Hematopoietic multipotent progenitor cell treated with erythropoietin and hydrocortisone succinate and interleukin-3 and kit ligand, for 8 days (in vitro differentiated cells): ENCODE measurements around the gene PRAMEF6.
"Not testable (repeated sequence)": the region's sequence is repeated elsewhere in the genome, so short reads cannot be mapped to it uniquely, and the experiment has no call there.

Experiments
- DNase-seq: peaks from one replicate; pipeline ENCODE4 v3.0.0-alpha.2; 2015

PRAMEF6 gene

GRCh38 chr1:12947480-12947879 lies at the start of gene PRAMEF6:
PRAMEF6 (minus strand) TSS chr1:12947580; CDS start chr1:12942518, 5,062 bp downstream.
- DNase-seq: not testable (repeated sequence)

DNA sequence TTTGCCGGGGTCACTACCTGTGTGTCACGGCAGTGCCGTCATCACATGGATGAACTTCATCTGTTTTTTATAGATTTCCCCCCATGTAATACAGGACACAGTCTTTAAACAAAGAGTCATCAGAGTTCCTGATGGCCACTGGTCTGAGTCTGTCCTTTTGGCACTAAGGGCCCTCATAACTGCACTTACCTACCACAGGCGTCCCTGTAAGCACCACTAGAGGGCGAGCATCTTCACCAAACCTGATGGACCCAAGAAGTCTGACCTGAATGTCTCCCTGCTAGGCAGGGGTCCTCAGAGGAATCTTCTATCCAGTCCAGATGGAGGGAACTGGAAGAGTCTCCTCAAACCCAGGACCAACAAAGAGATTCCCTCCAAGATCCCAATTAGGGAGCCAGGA lies 23.0 kb downstream of the PRAMEF6 start:
- DNase-seq: not testable (repeated sequence)

- DNase-seq: peak; percentile 0
Measured at GRCh38 chr1:12921749-12922148, 25.6 kb downstream of the PRAMEF6 start.

- not testable (repeated sequence) for DNase-seq
Measured at GRCh38 chr1:12916310-12916709, 31.1 kb downstream of the PRAMEF6 start, which contains the start of gene PRAMEF7. PRAMEF7 (plus strand) TSS chr1:12916610; CDS start chr1:12917693, 1,083 bp downstream.

DNA sequence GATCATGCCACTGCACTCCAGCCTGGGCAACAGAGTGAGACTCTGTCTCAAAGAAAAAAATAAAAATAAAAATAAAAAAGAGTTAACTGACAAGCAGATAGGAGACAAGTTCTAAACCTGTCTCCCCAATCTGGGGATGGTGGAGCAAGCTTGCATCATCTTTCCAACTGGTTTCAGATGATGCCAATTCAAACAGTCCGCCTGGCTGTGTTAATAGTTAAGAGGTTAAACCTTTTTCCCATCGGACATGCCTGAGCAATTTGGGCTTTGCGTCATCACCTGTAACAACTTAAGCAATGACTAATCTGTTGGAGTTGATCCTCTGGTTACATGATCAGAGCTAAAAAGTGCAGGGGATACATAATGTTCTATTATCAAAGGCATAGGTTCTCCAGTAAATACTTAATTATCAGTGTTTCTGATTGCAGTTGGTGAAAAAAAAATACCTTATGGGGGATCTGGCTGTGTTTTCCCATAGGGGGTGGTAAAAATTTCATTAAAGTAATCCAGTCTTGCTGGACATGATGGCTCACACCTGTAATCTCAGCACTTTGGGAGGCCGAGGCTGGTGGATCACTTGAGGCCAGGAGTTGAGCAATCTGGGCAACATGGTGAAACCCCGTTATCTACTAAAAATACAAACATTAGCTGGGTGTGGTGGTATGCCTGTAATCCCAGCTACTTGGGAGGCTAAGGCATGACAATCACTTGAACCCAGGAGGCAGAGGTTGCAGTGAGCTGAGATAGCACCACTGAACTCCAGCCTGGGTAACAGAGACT lies 43.4 kb downstream of the PRAMEF6 start:
- DNase-seq: not testable (repeated sequence)

DNA sequence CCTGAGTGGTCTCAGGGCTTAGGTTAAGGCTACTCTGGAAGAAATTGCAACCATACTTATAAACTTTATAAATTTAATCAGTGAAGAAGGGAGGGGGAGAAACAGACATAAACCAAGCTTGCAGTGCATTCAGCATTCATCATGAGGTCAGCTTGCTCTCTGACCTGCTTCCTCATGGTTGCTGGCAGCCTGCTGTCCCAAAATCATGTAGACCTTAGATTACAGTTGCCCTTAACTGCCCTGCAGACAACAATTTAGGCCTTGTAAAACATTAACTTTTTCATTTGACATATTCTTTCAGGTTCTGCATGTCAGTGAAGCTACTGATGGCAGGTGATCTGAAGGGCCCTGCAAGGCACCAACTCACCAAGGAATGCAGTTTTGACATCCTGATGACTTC lies 48.2 kb downstream of the PRAMEF6 start:
- not testable (repeated sequence) for DNase-seq

DNA sequence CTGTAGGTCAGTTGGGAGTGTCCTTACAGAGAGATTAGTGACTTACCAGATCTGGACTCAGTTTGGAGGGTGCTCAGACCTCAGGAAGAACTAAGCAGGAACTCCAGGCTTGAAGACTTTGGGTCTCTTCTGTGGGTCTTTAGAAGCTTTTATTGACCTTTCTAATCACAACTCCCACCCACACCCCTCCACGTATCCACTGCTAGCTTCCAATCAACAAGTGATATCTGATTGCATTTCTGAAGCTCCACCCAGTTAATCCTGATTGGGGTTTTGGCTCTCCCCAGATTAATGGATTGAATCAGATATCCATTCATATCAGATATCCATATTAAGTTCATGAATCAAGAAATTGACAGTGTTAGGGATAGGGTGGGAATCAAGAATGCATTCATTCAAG lies 49.2 kb downstream of the PRAMEF6 start, which contains the start of gene PRAMEF10:
TSS of gene PRAMEF10 (minus strand) at position 101 of the 400 bp plus-strand sequence. CDS start 2,423 bp downstream, outside the sequence.
- DNase-seq: not testable (repeated sequence)
